NCI-H1092 treated with DMSO at 0.1 percent for 48 hours (cell line): ENCODE results near the gene RUNDC1.
A peak's percentile ranks its signal among the peaks of the same experiment; 100 is the strongest.
"Not testable (repeated sequence)": the region's sequence is repeated elsewhere in the genome, so short reads cannot be mapped to it uniquely, and the experiment has no call there.

ENCODE experiments used
- DNase-seq: peaks from one replicate; lab custom pipeline; 2025; lab: John Stamatoyannopoulos, UW

The RUNDC1 gene

DNA sequence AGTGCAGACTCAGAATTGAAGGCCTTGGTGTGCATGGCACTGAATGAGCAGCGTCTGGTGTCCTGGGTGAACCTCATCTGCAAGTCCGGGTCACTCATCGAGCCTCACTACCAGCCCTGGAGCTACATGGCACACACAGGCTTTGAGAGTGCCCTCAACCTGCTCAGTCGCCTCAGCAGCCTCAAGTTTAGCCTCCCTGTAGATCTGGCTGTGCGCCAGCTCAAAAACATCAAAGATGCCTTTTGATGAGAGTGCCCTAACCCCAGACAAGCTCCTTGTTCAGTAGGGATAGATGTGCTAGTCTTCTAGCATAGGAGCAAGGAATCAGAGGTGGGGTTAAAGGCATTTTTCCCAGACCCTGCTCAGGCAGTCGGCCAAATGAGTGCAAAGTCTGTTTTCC lies 11.1 kb downstream of the RUNDC1 start:
- DNase-seq: no peak

DNA sequence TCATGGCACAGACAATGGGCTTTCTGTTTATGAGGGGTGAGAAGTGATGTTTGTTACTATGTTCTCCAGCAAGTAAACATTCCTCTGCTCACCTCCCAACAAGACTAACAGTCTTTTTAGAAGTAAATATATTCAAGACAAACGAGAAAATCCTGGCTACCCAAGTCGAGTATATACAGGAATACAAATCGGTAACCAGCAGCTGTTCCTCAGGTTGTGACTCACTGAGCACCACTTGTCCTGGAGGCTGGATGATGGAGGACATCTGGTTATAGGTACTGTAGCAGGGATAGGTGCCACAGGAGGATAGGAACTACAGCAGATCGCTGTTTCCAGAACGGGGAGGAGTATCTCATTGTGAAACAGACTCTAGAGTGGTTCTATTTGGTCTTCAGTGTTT lies 12.5 kb downstream of the RUNDC1 start:
- DNase-seq: no peak

- not testable (repeated sequence) for DNase-seq
Measured at GRCh38 chr17:42993913-42994312, 13.5 kb downstream of the RUNDC1 start.

- DNase-seq: peak; percentile 59
Measured at GRCh38 chr17:42997390-42997983, 17.1 kb downstream of the RUNDC1 start.

DNA sequence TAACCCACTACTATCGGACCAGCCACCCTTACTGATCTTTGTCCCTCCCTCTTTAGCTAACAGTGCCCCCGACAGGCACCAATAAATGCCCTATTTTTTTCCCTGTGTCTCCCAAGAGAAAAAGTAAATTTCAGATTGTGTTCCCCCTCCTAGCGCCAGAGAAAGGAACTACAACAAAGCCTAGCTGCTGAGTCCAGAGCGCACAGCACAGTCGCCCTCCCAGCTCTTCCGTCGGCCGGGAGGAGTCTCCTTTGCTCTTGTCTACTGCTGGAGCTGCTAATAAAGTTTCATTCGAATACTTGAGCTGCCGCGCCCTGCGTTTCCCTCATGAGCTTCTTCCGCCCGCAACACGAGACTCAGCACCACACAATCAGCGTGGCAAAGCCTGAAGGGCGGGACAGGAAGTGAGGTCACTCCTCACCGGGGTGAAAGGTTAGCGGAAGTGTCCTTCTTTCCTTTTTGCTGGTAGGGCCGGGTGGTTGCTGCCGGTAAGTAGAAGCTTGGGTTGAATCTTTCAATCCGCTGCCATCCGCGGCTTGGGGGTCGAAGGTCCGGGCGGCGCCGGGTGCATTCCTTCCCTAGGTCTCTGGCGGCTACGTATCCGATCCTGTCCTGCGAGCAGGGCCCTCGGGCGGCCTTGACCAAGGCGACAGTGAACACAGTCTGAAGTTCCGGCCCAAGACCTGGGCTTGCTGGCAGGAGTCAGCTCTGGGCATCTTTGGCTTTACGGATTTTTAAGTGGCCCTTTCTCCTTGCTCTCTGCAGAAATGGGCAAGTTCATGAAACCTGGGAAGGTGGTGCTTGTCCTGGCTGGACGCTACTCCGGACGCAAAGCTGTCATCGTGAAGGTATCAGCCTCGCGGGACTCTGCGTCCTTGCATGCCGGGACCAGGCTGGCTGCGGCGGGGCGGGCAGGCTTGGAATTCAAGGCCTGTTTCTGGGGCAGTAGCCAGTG lies 17.9 kb downstream of the RUNDC1 start, which contains the start of gene RPL27:
Gene RPL27, plus strand, starts transcription at position 436 of the 955 bp plus-strand sequence. Its CDS starts 332 bp downstream, at position 768.
- DNase-seq: peak; percentile 99

DNA sequence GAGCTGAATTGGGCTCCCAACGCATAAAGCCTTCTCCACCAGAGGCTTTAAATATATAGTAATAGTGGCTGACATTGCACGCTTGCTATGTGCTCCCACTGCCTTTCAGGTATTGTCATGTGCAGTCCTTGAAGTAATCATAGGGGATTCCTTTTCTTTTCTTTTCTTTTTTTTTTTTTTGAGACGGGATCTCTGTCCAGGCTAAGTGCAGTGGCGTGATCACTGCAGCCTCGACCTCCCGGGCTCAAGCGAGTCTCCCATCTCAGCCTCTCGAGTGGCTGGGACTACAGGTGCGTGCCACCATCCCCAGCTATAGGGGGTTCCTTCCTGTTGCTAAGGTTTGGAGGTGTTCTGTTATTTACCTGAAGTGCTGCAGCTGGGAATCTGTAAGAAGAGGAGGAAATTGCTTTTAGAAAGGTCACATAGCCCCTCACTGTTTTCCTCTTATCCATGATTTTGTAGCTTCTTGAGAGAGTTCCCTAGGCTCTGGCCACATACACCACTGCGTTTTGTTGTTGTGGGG lies 18.7 kb downstream of the RUNDC1 start:
- DNase-seq: no peak

DNA sequence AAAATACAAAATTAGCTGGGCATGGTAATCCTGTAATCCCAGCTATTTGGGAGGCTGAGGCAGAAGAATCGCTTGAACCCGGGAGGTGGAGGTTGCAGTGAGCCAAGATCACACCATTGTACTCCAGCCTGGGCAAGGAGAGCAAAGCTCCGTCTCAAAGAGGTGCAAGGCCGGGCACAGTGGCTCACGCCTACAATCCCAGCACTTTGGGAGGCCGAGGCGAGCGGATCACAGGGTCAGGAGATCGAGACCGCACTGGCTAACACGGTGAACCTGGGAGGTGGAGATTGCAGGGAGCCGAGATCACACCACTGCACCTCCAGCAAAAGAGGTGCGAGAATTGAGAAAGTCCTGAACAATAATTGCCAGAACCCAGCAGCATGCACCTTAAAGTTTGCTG lies 20.5 kb downstream of the RUNDC1 start:
- DNase-seq: not testable (repeated sequence)

DNA sequence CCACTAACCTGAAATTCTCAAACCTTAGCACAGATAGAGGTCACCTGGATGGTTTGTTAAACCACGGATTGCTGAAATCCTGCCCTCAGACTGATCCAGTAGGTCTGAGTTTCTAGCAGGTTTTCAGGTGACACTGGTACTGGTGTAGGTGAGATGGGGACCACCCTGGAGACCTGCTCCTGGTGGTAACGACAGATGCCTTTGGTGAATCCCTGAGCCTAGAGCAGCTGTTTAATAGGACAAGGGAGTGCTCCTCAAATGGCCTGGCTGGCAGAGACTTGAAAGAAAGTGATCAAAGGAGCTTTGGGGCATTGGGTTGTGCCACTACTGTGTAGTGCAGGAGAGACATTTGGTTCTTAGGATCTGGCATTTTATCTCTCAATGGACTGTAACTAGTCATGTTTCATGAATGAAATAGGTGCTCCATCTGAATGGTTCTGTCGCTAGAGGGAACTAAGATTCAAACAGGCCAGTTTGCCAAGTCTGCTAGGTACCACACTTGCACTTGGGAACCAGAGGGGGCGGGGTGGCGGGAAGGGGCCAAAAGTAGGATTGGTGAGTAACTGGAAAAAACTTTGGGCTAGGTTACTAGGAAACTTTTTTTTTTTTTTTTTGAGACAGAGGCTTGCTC lies 23.3 kb downstream of the RUNDC1 start:
- DNase-seq: no peak

- no peak for DNase-seq
Measured at GRCh38 chr17:43006639-43007551, 26.5 kb downstream of the RUNDC1 start, which contains the start of gene IFI35. TSS of gene IFI35 (plus strand) at chr17:43006784. CDS start at chr17:43006948, 164 bp downstream.

DNA sequence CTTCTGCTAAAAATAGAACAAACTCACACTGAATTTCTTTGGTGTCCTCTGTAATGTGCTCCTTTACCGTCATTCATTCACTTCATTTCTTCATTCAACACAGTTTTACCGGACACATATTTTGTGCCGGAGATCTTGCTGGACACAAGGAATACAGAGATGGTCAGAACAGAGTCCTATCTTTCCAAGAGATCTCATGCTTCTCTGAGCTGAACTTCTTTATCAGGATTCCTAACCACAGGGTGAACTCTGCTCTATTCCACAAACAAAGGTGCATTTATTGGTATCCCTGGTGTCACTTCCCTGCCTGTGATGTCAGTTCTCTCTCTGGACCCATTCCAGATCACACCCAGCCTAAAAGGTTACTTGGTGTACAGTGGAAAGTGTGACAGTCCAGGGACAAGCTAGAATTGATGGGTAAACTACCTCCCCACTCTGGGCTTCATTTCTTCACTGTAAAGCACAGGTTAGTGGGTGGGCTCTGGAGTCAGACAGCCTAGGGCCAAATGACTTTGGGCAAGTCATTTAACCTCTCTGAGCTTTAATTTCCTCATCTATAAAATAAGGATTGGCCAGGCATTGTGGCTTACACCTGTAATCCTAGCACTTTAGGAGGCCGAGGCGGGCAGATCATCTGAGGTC lies 30.4 kb downstream of the RUNDC1 start:
- no peak for DNase-seq

DNA sequence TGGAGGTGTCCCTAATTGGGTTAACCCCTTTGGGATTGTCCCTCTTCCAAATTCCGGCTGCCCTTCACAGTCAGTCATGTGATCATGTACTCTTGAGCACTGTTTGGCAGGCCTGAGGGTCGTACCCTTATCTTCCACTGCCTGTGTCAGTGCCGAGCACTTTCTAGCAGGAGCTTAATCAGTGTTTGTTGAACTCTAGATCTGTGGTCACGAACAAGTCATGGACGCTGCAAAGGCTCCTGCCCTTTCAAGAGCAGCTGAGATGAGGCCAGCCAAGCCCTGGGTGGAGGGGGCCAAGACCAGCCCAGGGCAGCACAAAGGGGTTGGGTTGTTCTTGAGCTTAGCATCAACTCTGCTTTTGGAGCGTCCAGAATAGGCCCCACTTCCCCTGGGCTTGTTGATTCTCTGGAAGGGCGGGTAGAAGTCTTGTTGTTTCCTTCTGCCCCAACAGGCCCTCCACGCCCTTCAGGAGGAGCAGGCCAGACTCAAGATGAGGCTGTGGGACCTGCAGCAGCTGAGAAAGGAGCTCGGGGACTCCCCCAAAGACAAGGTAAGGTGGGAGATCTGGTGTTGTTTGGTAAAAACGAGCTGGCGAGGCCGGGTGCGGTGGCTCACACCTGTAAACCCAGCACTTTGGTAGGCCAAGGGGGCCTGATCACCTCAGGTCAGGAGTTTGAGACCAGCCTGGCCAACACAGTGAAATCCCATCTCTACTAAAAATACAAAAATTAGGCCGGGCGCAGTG lies 31.5 kb downstream of the RUNDC1 start:
- DNase-seq: no peak

DNA sequence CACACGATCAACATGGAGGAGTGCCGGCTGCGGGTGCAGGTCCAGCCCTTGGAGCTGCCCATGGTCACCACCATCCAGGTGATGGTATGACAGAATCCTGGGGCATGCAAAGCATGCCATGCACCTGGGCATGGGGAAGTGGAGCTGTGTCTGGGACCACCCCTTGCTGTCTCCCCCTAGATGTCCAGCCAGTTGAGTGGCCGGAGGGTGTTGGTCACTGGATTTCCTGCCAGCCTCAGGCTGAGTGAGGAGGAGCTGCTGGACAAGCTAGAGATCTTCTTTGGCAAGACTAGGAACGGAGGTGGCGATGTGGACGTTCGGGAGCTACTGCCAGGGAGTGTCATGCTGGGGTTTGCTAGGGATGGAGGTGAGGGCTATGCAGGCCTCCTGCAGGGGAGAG lies 32.9 kb downstream of the RUNDC1 start:
- DNase-seq: no peak

DNA sequence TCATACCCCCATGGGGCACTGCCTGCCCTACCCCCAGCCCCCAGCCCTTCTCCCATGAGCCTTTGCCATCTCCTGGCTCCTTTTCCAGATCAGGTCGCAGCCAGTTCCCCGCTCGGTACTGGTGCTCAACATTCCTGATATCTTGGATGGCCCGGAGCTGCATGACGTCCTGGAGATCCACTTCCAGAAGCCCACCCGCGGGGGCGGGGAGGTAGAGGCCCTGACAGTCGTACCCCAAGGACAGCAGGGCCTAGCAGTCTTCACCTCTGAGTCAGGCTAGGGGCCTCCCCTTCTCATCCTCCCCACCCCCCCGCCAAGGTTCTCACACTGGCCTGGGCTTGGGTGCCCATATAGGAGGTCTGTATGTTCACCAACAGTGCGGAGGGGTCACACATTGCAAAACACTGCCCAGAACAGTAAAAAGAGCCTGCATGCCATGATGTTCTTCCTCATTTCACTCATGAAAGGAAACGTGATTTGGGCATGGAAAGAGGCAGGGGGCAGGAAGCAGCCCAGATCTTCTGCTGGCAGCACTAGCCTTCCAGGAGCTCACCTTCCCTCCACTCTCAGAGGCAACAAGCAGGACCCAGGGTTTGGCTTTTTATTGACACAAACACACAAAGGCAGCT lies 33.8 kb downstream of the RUNDC1 start:
- DNase-seq: no peak

DNA sequence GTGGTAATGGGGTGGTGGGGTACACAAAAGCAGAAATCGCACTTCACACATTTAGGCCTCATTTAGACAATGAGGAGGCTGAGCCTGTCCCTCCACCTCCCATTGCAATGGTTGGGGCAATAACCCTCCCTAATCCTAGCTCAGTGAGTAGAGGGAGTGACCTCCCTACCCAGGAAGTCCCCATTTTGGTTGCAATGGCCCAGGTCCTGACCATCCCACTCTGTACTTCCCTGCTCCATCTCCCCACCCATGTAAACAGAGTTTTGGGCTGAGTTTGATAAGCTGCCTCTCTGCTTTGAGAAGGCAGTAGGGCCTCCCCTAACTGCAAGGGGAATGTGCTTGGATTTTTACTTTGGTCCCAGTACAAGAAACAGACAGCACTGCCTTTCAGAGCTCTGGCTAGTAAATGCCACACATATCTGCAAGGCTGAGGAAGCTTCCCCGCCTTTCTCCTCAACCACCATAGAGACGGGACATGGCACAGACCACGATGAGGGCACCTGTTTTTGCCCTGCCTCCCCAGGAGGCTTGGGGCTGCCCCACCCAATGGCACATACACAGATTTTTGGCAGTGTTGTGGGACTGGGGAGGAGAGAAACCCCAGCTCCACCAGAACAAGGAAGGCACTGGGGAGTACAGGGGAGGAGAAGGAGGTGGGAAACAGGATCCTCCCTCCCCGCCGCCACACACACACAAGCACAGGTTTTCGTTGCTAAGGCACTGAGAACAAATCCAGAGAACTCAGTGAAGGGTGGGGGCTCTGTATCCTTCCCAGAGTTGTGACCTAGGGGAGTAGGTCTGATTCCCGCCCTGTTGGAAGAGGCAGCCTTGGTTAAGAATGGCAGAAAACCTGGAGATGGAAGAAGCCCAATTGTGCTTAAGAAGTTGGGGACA lies 34.5 kb downstream of the RUNDC1 start:
- DNase-seq: no peak

- no peak for DNase-seq
Measured at GRCh38 chr17:43015579-43015978, 35.2 kb downstream of the RUNDC1 start.

DNA sequence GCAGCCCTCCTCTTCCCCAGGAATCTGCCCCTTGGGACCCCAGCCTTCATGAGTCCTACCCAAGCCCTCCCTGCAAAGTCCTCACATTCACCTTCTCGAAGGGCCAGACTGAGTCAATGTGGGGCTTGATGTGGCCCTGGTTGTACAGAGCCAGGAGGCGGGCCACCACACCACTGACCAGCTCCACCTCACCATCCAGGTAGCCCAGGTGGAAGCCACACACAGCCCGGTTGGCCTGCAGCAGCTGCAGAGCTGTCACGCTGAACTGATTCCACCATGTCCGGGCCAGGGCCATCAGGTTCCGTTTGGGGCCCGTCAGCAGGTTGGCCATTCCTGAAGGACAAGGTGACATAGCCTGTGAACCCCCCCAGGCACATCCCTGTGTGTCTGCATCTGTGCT lies 35.9 kb downstream of the RUNDC1 start:
- no peak for DNase-seq

DNA sequence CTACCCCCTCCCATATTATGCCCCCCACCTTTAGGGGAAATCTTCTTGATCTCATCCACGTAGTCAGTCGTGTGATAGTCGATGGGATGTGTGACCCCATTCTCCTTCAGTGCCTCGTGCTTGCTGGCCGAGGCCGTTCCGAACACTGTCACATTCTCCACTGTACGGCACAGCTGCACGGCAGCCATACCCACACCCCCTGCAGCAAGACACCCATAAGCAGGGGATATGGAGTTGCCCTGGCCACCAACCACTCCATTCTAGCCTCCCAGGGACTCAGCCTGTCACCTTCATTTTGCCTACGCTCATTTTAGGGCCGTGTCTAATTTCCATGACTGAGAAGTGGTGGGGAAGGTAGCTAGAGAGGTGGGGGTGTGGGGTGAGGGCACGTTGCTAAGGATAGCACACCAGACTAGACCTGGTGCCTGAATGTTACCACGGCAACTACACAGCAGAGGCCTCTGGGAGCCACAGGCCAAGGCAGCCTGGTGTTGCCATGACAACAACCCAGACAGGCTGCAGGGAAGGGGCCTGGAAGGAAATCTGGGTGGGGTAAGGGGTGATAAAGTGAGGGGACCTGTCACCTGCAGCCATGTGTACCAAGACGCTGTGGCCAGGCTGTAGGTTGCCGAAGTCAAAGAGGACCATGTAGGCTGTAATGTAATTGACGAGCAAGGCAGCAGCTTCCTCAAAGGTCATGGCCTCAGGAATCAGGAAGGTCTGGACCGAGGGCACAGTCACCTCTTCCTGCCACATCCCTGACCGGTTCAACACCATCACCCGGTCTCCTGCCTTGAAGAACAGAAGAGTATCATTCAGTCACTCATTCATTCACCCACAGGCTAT lies 37.9 kb downstream of the RUNDC1 start:
- no peak for DNase-seq

DNA sequence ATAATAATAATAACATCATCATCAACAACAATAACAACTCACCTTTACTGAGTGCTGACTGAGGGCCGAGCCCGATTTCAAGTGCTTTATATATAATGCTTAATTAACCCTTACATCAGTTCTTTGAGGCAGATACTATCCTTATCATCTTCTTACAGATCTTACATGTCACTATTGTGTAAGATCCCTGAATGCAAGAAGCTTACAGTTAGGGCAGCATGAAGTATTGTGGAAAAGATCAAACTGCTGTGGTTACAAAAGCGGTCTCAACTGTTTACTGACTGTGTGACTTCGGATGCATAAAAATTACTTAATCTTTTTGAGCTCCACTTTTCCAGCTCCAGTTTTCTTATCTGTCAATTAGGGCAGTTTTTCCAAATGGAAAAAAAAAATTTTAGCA lies 38.6 kb downstream of the RUNDC1 start:
- no peak for DNase-seq
